T-helper 2 cell treated with Interferon-gamma antibody and Interleukin-4, amounts not matched to agents 5 μg/mL and 100 μg/mL, for 36 hours (primary cell): ENCODE results near the gene TRMT11.
"Not testable (repeated sequence)": the region's sequence is repeated elsewhere in the genome, so short reads cannot be mapped to it uniquely, and the experiment has no call there.

Experiments
- DNase-seq: peaks from one replicate; pipeline ENCODE4 v3.0.0; 2021; ENCODE audit warnings: low spot score
- H3K27ac Mint-ChIP-seq: one replicate; pipeline ENCODE4 v1.8.0; 2021; ENCODE audit warnings: mild to moderate bottlenecking, mixed read lengths
- H3K27me3 Mint-ChIP-seq: one replicate; pipeline ENCODE4 v1.8.0; 2021; ENCODE audit warnings: low read depth, mixed read lengths
- H3K36me3 Mint-ChIP-seq: one replicate; pipeline ENCODE4 v1.8.0; 2021; ENCODE audit warnings: low read depth, mixed read lengths
- H3K4me1 Mint-ChIP-seq: one replicate; pipeline ENCODE4 v1.8.0; 2021; ENCODE audit warnings: low read depth, mixed read lengths
- H3K4me3 Mint-ChIP-seq: one replicate; pipeline ENCODE4 v1.8.0; 2022; ENCODE audit warnings: mild to moderate bottlenecking, moderate library complexity, mixed read lengths
- H3K9me3 Mint-ChIP-seq: one replicate; pipeline ENCODE4 v1.8.0; 2021; ENCODE audit warnings: mixed read lengths

Gene TRMT11

DNA sequence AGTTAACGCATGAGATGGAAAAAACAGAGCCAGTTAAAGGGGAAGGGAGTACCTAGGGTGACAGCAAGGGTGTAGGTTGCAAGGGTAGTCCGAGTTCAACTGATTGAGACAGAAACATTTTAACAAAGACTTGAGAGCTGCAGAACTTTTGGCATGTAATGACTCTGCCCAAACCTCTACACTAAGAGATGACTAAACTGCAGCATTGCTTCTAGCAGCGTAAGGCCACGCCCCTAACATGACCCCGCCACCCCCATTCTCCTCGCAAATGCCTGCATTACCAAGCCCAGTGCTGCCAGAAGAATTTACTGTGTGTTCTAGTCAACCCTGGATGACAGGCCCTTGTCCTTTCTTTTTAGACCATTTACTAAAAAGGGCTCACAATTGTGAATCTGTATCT is 36.0 kb upstream of the TRMT11 start:
- Mint-ChIP-seq H3K27ac (no peak overlapping the region), H3K4me1 (peaks cover 8% of the 10 kb centered on the region), H3K4me3 (no peak overlapping the region), H3K36me3 (no peaks in the 10 kb centered on the region), H3K27me3 (no peaks in the 10 kb centered on the region), H3K9me3 (no peaks in the 10 kb centered on the region)
- DNase-seq, result no peak

DNA sequence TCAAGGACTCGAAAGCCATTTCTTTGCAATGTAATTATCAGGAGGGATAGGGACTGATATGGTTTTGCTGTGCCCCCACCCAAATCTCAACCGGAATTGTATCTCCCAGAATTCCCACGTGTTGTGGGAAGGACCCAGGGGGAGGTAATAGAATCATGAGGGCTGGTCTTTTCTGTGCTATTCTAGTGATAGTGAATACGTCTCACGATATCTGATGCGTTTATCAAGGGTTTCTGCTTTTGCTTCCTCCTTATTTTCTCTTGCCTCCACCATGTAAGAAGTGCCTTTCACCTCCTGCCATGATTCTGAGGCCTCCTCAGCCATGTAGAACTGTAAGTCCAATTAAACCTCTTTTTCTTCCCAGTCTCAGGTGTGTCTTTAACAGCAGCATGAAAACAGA is 35.6 kb upstream of the TRMT11 start:
- H3K27ac Mint-ChIP-seq, H3K4me1 Mint-ChIP-seq, H3K36me3 Mint-ChIP-seq, H3K27me3 Mint-ChIP-seq, H3K9me3 Mint-ChIP-seq, DNase-seq, H3K4me3 Mint-ChIP-seq: not testable (repeated sequence)

- Mint-ChIP-seq H3K9me3 (no peaks in the 10 kb centered on the region), H3K4me3 (no peak overlapping the region)
Measured at GRCh38 chr6:125951323-125951722, 35.0 kb upstream of the TRMT11 start.

GRCh38 chr6:125952764-125953501 is 33.4 kb upstream of the TRMT11 start:
- H3K27me3 Mint-ChIP-seq, result no peaks in the 10 kb centered on the region
- H3K9me3 Mint-ChIP-seq, result no peaks in the 10 kb centered on the region
- no peaks in the 10 kb centered on the region for H3K4me1 Mint-ChIP-seq
- H3K4me3 Mint-ChIP-seq, result no peak overlapping the region
- H3K27ac Mint-ChIP-seq, result no peak overlapping the region
- no peak for DNase-seq
- no peaks in the 10 kb centered on the region for H3K36me3 Mint-ChIP-seq

More at GRCh38 chr6:125951323-125951722, 35.0 kb upstream of the TRMT11 start:
- no peak overlapping the region for H3K27ac Mint-ChIP-seq
- no peaks in the 10 kb centered on the region for H3K36me3 Mint-ChIP-seq
- H3K27me3 Mint-ChIP-seq, result no peaks in the 10 kb centered on the region
- DNase-seq, result no peak
- peaks cover 3% of the 10 kb centered on the region for H3K4me1 Mint-ChIP-seq

GRCh38 chr6:125953502-125953875 is 32.9 kb upstream of the TRMT11 start:
- Mint-ChIP-seq H3K9me3 (no peaks in the 10 kb centered on the region), H3K4me1 (no peaks in the 10 kb centered on the region), H3K27me3 (no peaks in the 10 kb centered on the region), H3K27ac (no peak overlapping the region), H3K4me3 (no peak overlapping the region), H3K36me3 (no peaks in the 10 kb centered on the region)
- no peak for DNase-seq

DNA sequence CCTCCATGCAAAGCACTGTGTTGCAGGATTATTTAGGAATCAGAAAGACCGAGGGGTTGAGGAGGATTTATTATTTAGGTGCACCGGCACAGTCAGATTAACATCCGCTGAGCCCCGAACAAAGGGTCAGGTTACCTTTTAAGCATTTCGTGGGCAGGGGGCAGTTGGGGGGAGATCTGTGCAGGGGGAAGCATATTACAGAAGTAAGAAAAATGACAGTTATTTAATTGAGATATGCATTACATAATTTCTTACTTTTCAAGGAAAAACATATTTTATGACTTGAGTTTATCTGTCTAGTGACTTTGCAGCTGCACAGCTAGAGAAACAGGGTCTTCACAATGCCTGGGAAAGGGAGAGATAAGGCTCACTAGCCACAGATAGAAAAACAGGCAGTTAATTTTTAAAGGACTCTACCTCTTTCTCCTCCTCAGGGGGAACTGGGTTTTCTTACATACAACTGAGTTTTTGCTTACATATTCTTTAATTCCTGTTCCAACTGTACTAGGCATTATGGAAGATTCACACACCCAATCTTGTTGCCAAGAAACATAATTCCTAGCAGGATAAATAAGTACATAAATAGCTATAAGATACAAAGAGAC is 31.5 kb upstream of the TRMT11 start:
- peak overlapping the region; percentile 17 for H3K27ac Mint-ChIP-seq
- no peaks in the 10 kb centered on the region for H3K4me1 Mint-ChIP-seq
- no peak for DNase-seq
- H3K9me3 Mint-ChIP-seq, result no peaks in the 10 kb centered on the region
- peak overlapping the region; percentile 7 for H3K4me3 Mint-ChIP-seq
- H3K27me3 Mint-ChIP-seq, result no peaks in the 10 kb centered on the region
- no peaks in the 10 kb centered on the region for H3K36me3 Mint-ChIP-seq

GRCh38 chr6:125955973-125956372 is 30.4 kb upstream of the TRMT11 start:
- no peak for DNase-seq
- no peak overlapping the region for H3K4me3 Mint-ChIP-seq
- no peaks in the 10 kb centered on the region for H3K36me3 Mint-ChIP-seq
- no peaks in the 10 kb centered on the region for H3K9me3 Mint-ChIP-seq
- peak overlapping the region; percentile 74 for H3K27ac Mint-ChIP-seq
- no peaks in the 10 kb centered on the region for H3K27me3 Mint-ChIP-seq
- H3K4me1 Mint-ChIP-seq, result no peaks in the 10 kb centered on the region

DNA sequence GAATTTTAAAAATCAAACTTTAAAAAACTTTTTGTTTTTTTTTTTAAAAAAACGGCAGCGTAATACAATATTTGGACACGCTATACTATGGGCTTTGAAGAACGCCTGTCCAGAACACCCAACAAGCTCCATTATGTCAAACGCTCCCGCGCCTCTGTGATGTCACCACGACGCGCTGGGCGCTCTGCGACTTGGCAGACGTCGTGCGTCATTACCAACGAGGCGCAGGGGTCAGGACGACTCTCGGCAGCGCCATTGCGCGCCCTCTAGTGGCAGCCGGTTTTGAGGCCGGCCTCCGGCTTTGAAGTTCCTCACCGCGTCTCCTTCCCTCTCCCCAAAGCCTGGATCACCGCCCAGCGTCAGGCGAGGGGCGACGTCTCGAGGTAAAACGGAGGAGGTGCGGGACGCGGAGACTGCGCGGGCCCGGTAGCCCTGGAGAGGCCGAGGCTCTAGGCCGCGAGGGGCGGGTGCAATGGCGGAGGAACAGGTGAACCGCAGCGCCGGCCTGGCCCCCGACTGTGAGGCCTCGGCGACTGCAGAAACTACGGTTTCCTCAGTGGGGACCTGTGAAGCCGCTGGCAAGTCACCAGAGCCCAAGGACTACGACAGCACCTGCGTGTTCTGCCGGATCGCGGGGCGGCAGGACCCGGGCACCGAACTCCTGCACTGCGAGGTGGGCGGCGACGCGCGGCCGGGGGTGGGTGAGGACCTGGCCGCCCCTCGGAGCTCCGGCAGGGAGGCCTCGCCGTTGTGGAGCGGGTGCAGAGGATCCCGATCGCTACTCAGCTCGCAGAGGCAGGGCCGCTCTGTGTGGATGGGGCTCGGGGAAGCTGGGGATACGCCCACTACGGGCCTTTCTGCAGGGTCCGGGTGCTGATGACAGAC is 29.6 kb upstream of the TRMT11 start, which contains the start of gene HINT3:
Gene HINT3, plus strand, starts transcription at position 265 of the 885 bp plus-strand sequence. Its CDS starts 208 bp downstream, at position 473.
- Mint-ChIP-seq H3K9me3 (no peaks in the 10 kb centered on the region), H3K4me1 (no peaks in the 10 kb centered on the region), H3K4me3 (no peak within 1 kb of the TSS), H3K27ac (peak within 1 kb of the TSS; percentile 74), H3K27me3 (no peaks in the 10 kb centered on the region), H3K36me3 (no peaks in the 10 kb centered on the region)
- peak; percentile 98 for DNase-seq

- no peaks in the 10 kb centered on the region for H3K9me3 Mint-ChIP-seq
Measured at GRCh38 chr6:125957391-125957693, 29.0 kb upstream of the TRMT11 start.

DNA sequence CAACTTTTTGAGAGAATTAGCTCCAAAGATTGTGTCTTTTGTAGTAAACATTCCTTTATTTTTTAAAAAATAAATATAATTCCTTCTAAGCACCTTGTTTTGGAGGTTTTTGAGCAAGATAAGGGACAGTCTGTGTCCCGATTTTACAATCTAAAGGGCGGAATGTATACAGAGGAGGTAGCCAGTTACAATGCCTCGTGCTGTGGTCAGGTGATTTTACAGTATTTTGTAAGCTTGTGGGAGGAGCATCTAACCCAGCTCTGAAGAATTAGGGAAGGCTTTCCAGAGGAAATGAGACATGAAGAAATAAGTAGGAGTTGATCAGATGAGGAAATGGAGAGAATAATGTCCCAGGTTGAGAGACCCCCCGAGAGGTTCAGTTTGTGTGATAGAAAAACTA is 28.5 kb upstream of the TRMT11 start:
- H3K27me3 Mint-ChIP-seq, result no peaks in the 10 kb centered on the region
- H3K4me3 Mint-ChIP-seq, result no peak overlapping the region
- H3K9me3 Mint-ChIP-seq, result no peaks in the 10 kb centered on the region
- no peaks in the 10 kb centered on the region for H3K36me3 Mint-ChIP-seq
- DNase-seq, result no peak
- no peaks in the 10 kb centered on the region for H3K4me1 Mint-ChIP-seq
- no peak overlapping the region for H3K27ac Mint-ChIP-seq

More at GRCh38 chr6:125957391-125957693, 29.0 kb upstream of the TRMT11 start:
- H3K27me3 Mint-ChIP-seq, result no peaks in the 10 kb centered on the region
- H3K4me1 Mint-ChIP-seq, result no peaks in the 10 kb centered on the region
- H3K4me3 Mint-ChIP-seq, result no peak overlapping the region
- no peaks in the 10 kb centered on the region for H3K36me3 Mint-ChIP-seq
- no peak overlapping the region for H3K27ac Mint-ChIP-seq
- DNase-seq, result no peak

- DNase-seq, result no peak
- no peaks in the 10 kb centered on the region for H3K9me3 Mint-ChIP-seq
Measured at GRCh38 chr6:125959041-125959440, 27.3 kb upstream of the TRMT11 start.

GRCh38 chr6:125961117-125961516 is 25.2 kb upstream of the TRMT11 start:
- no peak overlapping the region for H3K4me3 Mint-ChIP-seq
- H3K36me3 Mint-ChIP-seq, result no peaks in the 10 kb centered on the region
- H3K27ac Mint-ChIP-seq, result no peak overlapping the region
- no peaks in the 10 kb centered on the region for H3K27me3 Mint-ChIP-seq
- H3K4me1 Mint-ChIP-seq, result no peaks in the 10 kb centered on the region
- no peaks in the 10 kb centered on the region for H3K9me3 Mint-ChIP-seq
- DNase-seq, result no peak

More at GRCh38 chr6:125959041-125959440, 27.3 kb upstream of the TRMT11 start:
- H3K4me3 Mint-ChIP-seq, result no peak overlapping the region
- no peak overlapping the region for H3K27ac Mint-ChIP-seq
- no peaks in the 10 kb centered on the region for H3K27me3 Mint-ChIP-seq
- no peaks in the 10 kb centered on the region for H3K36me3 Mint-ChIP-seq
- H3K4me1 Mint-ChIP-seq, result no peaks in the 10 kb centered on the region

DNA sequence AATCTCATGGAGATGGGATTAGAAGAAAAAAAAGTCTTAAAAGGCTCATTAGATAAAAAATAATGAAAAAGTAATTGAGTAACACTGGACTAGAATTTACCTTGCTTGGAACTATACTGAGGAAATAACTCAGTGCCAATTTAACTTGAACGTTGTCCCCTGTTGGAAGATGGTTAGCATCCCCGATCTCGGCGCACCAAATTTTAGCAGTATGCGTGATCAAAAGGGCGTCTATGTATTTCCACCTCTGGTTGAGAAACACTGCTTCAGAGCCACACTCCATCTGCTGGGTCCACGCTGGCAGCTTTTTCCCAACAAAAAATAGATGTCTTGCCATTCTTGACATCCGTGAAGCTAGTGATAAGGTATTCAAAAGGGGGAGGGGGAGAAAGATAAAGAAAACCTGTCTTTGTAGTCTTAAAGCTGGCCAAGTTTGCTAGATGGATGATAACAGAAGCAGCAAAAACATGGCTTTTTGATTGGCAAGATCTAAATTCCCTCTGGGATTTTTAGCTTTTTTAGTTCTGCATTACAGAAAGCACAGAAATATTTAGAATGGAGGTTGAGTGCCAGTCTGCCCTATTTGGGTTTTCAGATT is 23.3 kb upstream of the TRMT11 start:
- no peak for DNase-seq
- H3K4me1 Mint-ChIP-seq, result no peaks in the 10 kb centered on the region
- H3K27me3 Mint-ChIP-seq, result no peaks in the 10 kb centered on the region
- H3K4me3 Mint-ChIP-seq, result no peak overlapping the region
- H3K27ac Mint-ChIP-seq, result no peak overlapping the region
- H3K36me3 Mint-ChIP-seq, result peaks cover 6% of the 10 kb centered on the region
- no peaks in the 10 kb centered on the region for H3K9me3 Mint-ChIP-seq

GRCh38 chr6:125963817-125964216 is 22.5 kb upstream of the TRMT11 start:
- H3K27ac Mint-ChIP-seq, result no peak overlapping the region
- H3K9me3 Mint-ChIP-seq, result no peaks in the 10 kb centered on the region
- H3K4me3 Mint-ChIP-seq, result no peak overlapping the region
- peaks cover 13% of the 10 kb centered on the region for H3K36me3 Mint-ChIP-seq
- H3K27me3 Mint-ChIP-seq, result no peaks in the 10 kb centered on the region
- no peak for DNase-seq
- no peaks in the 10 kb centered on the region for H3K4me1 Mint-ChIP-seq
